Neuron (in vitro differentiated cells): ENCODE results near the gene PSMD6.

ENCODE experiments used
- H2AFZ ChIP-seq: one replicate; pipeline ENCODE4 v1.6.1; 2013; ENCODE audit warnings: low read depth, mild to moderate bottlenecking, inconsistent platforms, low read length, moderate library complexity
- H3K27me3 ChIP-seq: one replicate; pipeline ENCODE4 v1.6.1; 2013; ENCODE audit warnings: low read length; ENCODE audit not compliant: insufficient read depth
- H3K36me3 ChIP-seq: one replicate; pipeline ENCODE4 v1.6.1; 2013; ENCODE audit warnings: low read length; ENCODE audit not compliant: insufficient read depth
- H3K4me1 ChIP-seq: one replicate; pipeline ENCODE4 v1.6.1; 2013; ENCODE audit warnings: low read length; ENCODE audit not compliant: insufficient read depth
- H3K4me3 ChIP-seq: 2 replicates; pipeline ENCODE4 v1.5.1; 2013; ENCODE audit warnings: mild to moderate bottlenecking, low read length, moderate library complexity
- H3K9me3 ChIP-seq: one replicate; pipeline ENCODE4 v1.6.1; 2013; ENCODE audit warnings: low read length

Gene PSMD6

DNA sequence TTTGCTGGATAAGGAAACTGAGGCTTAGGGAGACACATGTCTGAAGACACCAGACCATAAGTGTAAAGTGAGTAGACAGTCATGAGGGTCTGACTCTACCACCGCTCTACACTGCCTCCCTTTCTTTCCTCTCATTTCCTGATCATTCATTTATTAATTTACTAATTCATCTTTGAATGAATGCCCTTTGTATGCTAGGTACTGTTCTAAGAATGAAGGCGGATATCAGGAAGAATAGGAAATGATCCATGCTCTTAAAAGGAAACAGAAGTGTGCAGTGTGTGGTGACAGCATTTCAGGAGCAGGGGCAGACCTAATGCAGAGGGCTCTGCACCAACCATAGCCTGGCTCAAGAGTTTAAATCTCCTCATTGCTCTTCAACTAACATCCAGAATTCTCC is 31.8 kb upstream of the PSMD6 start:
- no peak overlapping the region for H2AFZ ChIP-seq
- no peaks in the 10 kb centered on the region for H3K9me3 ChIP-seq
- H3K36me3 ChIP-seq, result no peaks in the 10 kb centered on the region
- no peaks in the 10 kb centered on the region for H3K27me3 ChIP-seq
- peaks cover 11% of the 10 kb centered on the region for H3K4me1 ChIP-seq
- no peak overlapping the region for H3K4me3 ChIP-seq

DNA sequence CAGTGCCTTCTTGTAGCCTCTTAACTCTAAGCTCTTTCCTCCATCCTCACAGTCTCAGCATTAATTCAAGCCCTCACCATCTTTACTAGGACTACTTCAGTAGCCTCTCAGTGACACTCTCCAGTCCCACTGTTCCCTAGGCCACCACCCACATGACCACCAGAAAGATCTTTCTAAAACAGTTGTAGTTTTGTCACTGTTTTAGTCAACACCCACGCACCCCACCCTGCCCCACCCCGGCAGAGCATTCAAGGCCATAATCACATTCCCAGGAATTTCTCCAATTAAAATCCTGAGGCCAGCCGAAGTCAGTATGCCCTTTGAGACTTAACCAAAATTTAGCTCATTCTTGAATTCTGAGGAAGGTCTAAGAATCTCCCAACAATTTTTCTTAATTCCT is 31.2 kb upstream of the PSMD6 start:
- Histone ChIP-seq H2AFZ (no peak overlapping the region), H3K9me3 (no peaks in the 10 kb centered on the region), H3K27me3 (no peaks in the 10 kb centered on the region), H3K36me3 (no peaks in the 10 kb centered on the region), H3K4me3 (no peak overlapping the region), H3K4me1 (peaks cover 14% of the 10 kb centered on the region)

GRCh38 chr3:64053581-64053980 is 30.3 kb upstream of the PSMD6 start:
- no peak overlapping the region for H3K4me3 ChIP-seq
- no peak overlapping the region for H2AFZ ChIP-seq
- no peaks in the 10 kb centered on the region for H3K27me3 ChIP-seq
- H3K9me3 ChIP-seq, result no peaks in the 10 kb centered on the region
- peaks cover 23% of the 10 kb centered on the region for H3K4me1 ChIP-seq
- no peaks in the 10 kb centered on the region for H3K36me3 ChIP-seq

DNA sequence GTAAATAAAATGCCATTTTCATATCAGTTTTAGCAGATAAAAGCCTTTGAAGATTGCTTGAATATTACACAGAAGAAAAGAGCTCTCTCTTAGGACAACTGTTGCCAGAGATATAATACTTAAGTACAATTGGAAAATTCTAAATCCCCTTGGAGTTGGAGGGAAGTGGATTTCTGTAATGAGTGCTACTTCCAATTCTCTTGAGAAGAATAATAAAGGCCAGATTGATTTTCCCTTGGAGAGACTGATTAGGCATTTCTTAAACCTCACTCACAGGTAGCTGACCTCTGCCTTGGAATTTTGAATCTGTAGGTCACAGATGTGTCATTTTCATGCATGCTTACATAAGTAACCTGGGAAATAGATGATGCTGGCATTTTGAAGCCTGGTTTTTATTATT is 29.8 kb upstream of the PSMD6 start:
- Histone ChIP-seq H3K36me3 (no peaks in the 10 kb centered on the region), H3K27me3 (no peaks in the 10 kb centered on the region), H3K4me3 (no peak overlapping the region), H3K4me1 (peaks cover 28% of the 10 kb centered on the region), H3K9me3 (no peaks in the 10 kb centered on the region), H2AFZ (no peak overlapping the region)

GRCh38 chr3:64049832-64050231 is 26.5 kb upstream of the PSMD6 start:
- peaks cover 46% of the 10 kb centered on the region for H3K4me1 ChIP-seq
- no peaks in the 10 kb centered on the region for H3K36me3 ChIP-seq
- H2AFZ ChIP-seq, result no peak overlapping the region
- H3K4me3 ChIP-seq, result no peak overlapping the region
- no peaks in the 10 kb centered on the region for H3K27me3 ChIP-seq
- no peaks in the 10 kb centered on the region for H3K9me3 ChIP-seq

DNA sequence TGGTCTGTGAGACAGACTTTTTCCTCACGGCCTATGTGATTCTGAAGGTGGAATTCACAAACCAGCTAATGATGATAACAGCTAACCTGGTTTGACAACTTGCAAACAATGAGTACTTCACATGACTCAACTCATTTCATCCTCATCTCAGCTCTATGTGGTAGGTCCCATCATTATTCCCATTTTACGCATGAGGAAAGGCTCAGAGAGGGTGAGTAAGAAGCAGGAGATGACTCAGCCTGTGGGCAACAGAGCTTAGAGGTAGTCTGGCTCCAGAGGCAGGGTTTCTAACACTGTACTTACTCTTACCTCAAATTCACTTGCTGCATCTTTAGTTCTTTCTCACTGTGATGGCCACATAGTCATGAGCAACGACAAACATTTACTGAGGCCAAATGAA is 25.8 kb upstream of the PSMD6 start:
- Histone ChIP-seq H3K27me3 (no peaks in the 10 kb centered on the region), H3K4me1 (peaks cover 45% of the 10 kb centered on the region)

DNA sequence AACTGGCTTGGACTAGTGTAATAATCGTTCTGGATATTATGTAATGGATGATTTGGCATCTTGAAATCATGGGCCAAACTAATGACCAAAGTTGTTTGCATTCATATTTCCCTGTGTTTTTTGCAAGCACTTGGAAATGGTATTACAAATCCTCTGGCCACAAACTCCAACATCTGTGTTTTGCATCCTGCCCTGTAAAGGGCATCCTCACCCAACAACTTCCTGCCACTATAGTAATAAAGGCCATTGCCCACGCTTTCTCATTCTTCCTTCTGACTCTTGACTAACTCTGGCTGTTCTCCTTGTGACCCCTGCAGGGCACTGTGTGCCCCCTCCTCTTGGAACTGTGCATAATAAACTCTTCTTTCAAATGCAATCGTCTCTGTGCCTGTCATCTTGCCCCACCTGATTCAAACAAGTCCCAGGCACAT is 25.4 kb upstream of the PSMD6 start:
- Histone ChIP-seq H3K36me3 (no peaks in the 10 kb centered on the region), H2AFZ (peak overlapping the region; percentile 55), H3K27me3 (no peaks in the 10 kb centered on the region), H3K4me3 (peak overlapping the region; percentile 43), H3K4me1 (peaks cover 41% of the 10 kb centered on the region), H3K9me3 (no peaks in the 10 kb centered on the region)

More for the DNA sequence above, 25.8 kb upstream of the PSMD6 start:
- Histone ChIP-seq H2AFZ (no peak overlapping the region), H3K36me3 (no peaks in the 10 kb centered on the region), H3K4me3 (no peak overlapping the region), H3K9me3 (no peaks in the 10 kb centered on the region)

- Histone ChIP-seq H2AFZ (peak overlapping the region; percentile 55), H3K36me3 (no peaks in the 10 kb centered on the region), H3K4me3 (peak overlapping the region; percentile 43), H3K9me3 (no peaks in the 10 kb centered on the region), H3K27me3 (no peaks in the 10 kb centered on the region), H3K4me1 (peaks cover 34% of the 10 kb centered on the region)
Measured at GRCh38 chr3:64047787-64048186, 24.5 kb upstream of the PSMD6 start.

GRCh38 chr3:64046996-64047594 is 23.8 kb upstream of the PSMD6 start:
- no peaks in the 10 kb centered on the region for H3K36me3 ChIP-seq
- H3K4me3 ChIP-seq, result peak overlapping the region; percentile 43
- H3K27me3 ChIP-seq, result no peaks in the 10 kb centered on the region
- no peaks in the 10 kb centered on the region for H3K9me3 ChIP-seq
- peaks cover 34% of the 10 kb centered on the region for H3K4me1 ChIP-seq
- no peak overlapping the region for H2AFZ ChIP-seq

GRCh38 chr3:64046592-64046991 is 23.3 kb upstream of the PSMD6 start:
- H3K36me3 ChIP-seq, result no peaks in the 10 kb centered on the region
- H3K4me3 ChIP-seq, result no peak overlapping the region
- H2AFZ ChIP-seq, result no peak overlapping the region
- peaks cover 34% of the 10 kb centered on the region for H3K4me1 ChIP-seq
- no peaks in the 10 kb centered on the region for H3K9me3 ChIP-seq
- H3K27me3 ChIP-seq, result no peaks in the 10 kb centered on the region

GRCh38 chr3:64042952-64043351 is 19.7 kb upstream of the PSMD6 start:
- no peak overlapping the region for H3K4me3 ChIP-seq
- no peaks in the 10 kb centered on the region for H3K9me3 ChIP-seq
- H3K27me3 ChIP-seq, result no peaks in the 10 kb centered on the region
- peaks cover 28% of the 10 kb centered on the region for H3K4me1 ChIP-seq
- H3K36me3 ChIP-seq, result no peaks in the 10 kb centered on the region
- H2AFZ ChIP-seq, result no peak overlapping the region

DNA sequence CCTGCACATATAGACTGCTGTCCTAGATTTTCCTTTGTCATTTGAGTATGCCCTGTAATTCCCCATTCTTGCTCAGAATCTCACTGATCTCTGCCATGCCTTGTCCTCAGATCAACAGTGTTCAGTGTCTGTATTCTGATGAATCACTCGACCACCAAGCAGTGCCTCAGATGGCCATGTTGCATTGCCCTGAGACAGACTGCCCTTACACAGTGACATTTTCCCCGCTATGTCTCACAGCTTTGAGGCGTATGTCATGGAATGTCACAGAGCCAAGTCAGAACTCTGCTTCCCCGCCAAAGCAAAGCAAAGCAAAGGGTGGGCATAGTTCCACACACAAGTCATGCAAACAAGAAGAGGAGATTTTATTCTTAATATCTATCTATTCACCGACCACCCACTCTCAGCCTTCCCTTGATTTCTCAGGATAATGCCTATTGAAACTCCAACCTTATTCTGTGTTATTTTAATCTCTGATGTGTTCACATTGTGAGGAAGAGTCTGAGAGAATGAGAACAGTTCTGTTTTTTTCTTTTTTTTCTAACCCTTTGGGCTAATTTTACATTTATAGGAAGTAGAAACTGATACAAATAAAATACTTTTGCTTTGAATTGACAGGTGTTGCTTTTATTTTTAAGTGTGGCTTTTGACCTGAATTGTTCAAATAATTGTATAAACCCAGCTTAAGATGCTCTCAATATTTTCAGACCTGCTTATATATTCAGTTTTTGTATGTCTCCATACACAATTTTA is 16.9 kb upstream of the PSMD6 start:
- Histone ChIP-seq H3K36me3 (no peaks in the 10 kb centered on the region), H2AFZ (no peak overlapping the region), H3K27me3 (no peaks in the 10 kb centered on the region), H3K4me3 (no peak overlapping the region), H3K9me3 (no peaks in the 10 kb centered on the region), H3K4me1 (peaks cover 12% of the 10 kb centered on the region)

DNA sequence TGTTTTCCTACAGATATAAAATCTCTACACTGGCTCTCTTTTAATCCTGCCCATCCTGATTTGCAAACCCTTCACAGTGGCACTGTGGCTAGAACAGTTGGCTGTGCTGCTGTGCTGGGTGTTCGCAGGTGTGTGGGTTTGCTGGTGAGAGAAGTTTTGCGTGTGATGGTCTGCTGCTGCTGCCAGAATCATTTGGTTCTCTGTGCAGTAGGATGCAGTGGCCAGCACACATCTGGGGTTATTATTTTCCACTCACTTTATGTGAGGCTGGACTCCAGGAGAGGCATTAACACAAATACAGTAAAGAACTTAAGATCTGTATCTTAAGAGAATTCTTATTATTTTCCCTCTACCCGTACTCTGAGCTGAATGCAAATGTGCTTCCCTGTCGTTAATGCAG is 16.0 kb upstream of the PSMD6 start:
- H3K36me3 ChIP-seq, result no peaks in the 10 kb centered on the region
- no peak overlapping the region for H3K4me3 ChIP-seq
- no peaks in the 10 kb centered on the region for H3K27me3 ChIP-seq
- H2AFZ ChIP-seq, result no peak overlapping the region
- H3K4me1 ChIP-seq, result peaks cover 12% of the 10 kb centered on the region
- H3K9me3 ChIP-seq, result no peaks in the 10 kb centered on the region
